ENCODE measurements around the gene RAPGEF1. TPM values are rescaled to one million over a fixed set of nuclear protein-coding genes. Genes with fewer than 3 reads are reported as not detected.

RAPGEF1 gene
- total RNA-seq, 1 experiment from 2014 or later: 55.6 TPM

DNA sequence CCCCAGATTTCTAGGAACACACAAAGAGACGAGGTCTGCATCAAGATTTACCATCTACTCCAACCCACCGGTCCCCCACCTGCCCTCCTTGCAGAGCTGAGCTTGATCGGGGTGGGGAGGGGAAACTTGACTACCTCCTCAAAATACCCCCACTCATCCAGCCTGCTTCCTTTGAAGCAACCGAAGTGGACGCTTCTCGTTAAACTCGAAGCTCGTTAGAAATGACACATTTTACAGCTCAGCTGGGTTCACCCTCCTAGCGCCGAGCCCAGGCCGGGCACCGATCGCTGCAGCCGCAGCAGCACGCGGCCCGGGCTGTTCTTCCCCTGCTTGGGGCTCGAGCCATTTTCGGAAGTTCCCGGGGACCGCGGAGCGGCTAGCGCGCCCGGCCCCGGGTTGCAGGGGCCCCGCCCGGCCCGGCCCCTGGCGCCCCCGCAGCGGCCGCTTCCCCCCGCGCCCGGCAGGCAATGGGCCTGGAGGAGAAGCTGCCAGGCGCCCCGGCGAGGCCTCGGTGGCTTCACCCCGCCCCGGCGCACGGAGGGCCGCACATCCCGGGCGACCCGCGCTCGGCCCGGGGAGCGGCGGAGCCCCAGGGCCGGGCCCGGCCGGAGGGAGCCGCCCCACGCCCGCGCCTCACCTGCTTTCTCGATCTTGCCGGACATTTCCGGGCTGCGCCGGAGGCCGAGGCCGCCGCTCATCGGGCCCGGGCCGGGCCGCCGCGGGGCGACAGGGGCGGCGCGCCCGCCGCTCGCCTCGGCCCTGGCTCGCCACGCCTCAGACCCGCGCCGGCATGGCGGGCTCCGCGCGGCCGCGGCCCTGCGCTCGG is 530 bp downstream of the RAPGEF1 start:
- peak overlapping the region; percentile 80 for H3K9ac ChIP-seq (ENCODE audit: extremely low read depth, insufficient read length, low read length)

More for the DNA sequence above, 530 bp downstream of the RAPGEF1 start:
- DNase-seq: no peak
- Histone ChIP-seq H4K20me1 (ENCODE audit: control insufficient read depth, insufficient read depth, insufficient read length) (no peaks in the 10 kb centered on the region), H3K4ac (ENCODE audit: low read depth, low read length) (no peak overlapping the region), H3K23me2 (ENCODE audit: insufficient read length, low read depth, low read length, poor library complexity, severe bottlenecking) (peaks cover 4% of the 10 kb centered on the region), H3K4me2 (ENCODE audit: insufficient read depth, insufficient read length, low read length) (peak overlapping the region; percentile 96), H2BK120ac (ENCODE audit: low read depth, low read length, poor library complexity, severe bottlenecking) (no peak overlapping the region), H2AK5ac (ENCODE audit: insufficient read length, low read length) (no peak overlapping the region), H3K9me3 (ENCODE audit: control insufficient read depth, low read depth, low read length) (no peaks in the 10 kb centered on the region), H3K56ac (ENCODE audit: insufficient read length, low read depth, low read length) (no peak overlapping the region), H3K23ac (ENCODE audit: insufficient read length, low read depth, low read length) (no peak overlapping the region), H3K79me2 (ENCODE audit: insufficient read depth, low read length) (peaks cover 27% of the 10 kb centered on the region; the same call in 1 of the 2 replicates), H4K8ac (replicated peaks; ENCODE audit: insufficient read length, low read depth, low read length) (no peak overlapping the region), H3K18ac (ENCODE audit: insufficient read length, low read depth, low read length) (peak overlapping the region; percentile 34), H3T11ph (ENCODE audit: low read length) (no peak overlapping the region), H3K27me3 (ENCODE audit: insufficient read depth, low read length) (no peaks in the 10 kb centered on the region), H3K14ac (ENCODE audit: insufficient read depth, low read length) (peak overlapping the region; percentile 85), H4K5ac (ENCODE audit: insufficient read length, low read depth, low read length) (no peak overlapping the region), H3K4me1 (ENCODE audit: insufficient read depth, low read length) (0 out of 2 replicates have a peak, but pooled peaks cover 1% of the 10 kb centered on the region), H3K79me1 (ENCODE audit: insufficient read depth, low read depth, low read length, poor library complexity, severe bottlenecking) (peaks cover 3% of the 10 kb centered on the region), H4K91ac (ENCODE audit: insufficient read length, low read depth, low read length) (no peak overlapping the region), H2BK20ac (ENCODE audit: low read depth, low read length, poor library complexity, severe bottlenecking) (no peak overlapping the region), H2BK15ac (ENCODE audit: low read depth, low read length) (no peak overlapping the region), H2BK5ac (ENCODE audit: insufficient read length, low read length) (no peak overlapping the region), H2AFZ (ENCODE audit: low read length) (no peak overlapping the region), H3K27ac (ENCODE audit: insufficient read length, low read depth, low read length) (no peak overlapping the region), H2BK12ac (ENCODE audit: insufficient read length, low read depth, low read length) (no peak overlapping the region)
- TF ChIP-seq, protein P1, sequence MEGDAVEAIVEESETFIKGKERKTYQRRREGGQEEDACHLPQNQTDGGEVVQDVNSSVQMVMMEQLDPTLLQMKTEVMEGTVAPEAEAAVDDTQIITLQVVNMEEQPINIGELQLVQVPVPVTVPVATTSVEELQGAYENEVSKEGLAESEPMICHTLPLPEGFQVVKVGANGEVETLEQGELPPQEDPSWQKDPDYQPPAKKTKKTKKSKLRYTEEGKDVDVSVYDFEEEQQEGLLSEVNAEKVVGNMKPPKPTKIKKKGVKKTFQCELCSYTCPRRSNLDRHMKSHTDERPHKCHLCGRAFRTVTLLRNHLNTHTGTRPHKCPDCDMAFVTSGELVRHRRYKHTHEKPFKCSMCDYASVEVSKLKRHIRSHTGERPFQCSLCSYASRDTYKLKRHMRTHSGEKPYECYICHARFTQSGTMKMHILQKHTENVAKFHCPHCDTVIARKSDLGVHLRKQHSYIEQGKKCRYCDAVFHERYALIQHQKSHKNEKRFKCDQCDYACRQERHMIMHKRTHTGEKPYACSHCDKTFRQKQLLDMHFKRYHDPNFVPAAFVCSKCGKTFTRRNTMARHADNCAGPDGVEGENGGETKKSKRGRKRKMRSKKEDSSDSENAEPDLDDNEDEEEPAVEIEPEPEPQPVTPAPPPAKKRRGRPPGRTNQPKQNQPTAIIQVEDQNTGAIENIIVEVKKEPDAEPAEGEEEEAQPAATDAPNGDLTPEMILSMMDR (conservative IDR thresholded peaks at IDR 0.05): 0 out of 3 replicates have a peak, but pooled peaks have one; percentile 7
- H3K27ac Mint-ChIP-seq: peak overlapping the region in 2 of 3 experiments; percentile 34 to 91; a peak in 4 of 7 replicates
- H3K36me3 Mint-ChIP-seq (ENCODE audit: insufficient read depth in 1 of 3, low read depth in 3 of 3): peaks cover 3 to 12% (median 8%) of the 10 kb centered on the region in 3 experiments; a peak in 5 of 7 replicates
- no peaks in the 10 kb centered on the region; the same call in 1 of the 2 replicates for H3K27me3 Mint-ChIP-seq (ENCODE audit: low read depth)
- H3K4me3 Mint-ChIP-seq: peak overlapping the region; percentile 86 to 90
- H3K9me3 Mint-ChIP-seq: peaks cover 7 to 8% of the 10 kb centered on the region in 2 experiments
- H3K4me1 Mint-ChIP-seq: peaks cover 22 to 34% of the 10 kb centered on the region in 2 experiments
- no CpG with 5 or more reads among the region's 96 CpGs for WGBS (ENCODE audit: extremely low coverage, insufficient read length, low lambda C conversion rate)

Data from H9 (cell line).